Suprapubic skin (tissue), 3 donors: ENCODE data around the gene SERPINB10.

Experiments
- POLR2A ChIP-seq, 2 donors: fragments of 450-650 bp; IDR thresholded peaks; one replicate each; pipeline ENCODE4 v1.6.1; 2017; ENCODE audit warnings: antibody characterized with exemption in 2 of 2, mild to moderate bottlenecking in 2 of 2, moderate library complexity in 2 of 2
- TF ChIP-seq, protein P1 (sequence below), 2 donors: fragments of 200-600 bp in 1 of 2; fragments of 450-650 bp in 1 of 2; sonication (generic) in 1 of 2; IDR thresholded peaks; one replicate each; pipeline ENCODE4 v1.5.1; 2016 to 2019; ENCODE audit warnings: antibody characterized with exemption in 2 of 2, mild to moderate bottlenecking in 1 of 2, moderate library complexity in 1 of 2

DNA sequence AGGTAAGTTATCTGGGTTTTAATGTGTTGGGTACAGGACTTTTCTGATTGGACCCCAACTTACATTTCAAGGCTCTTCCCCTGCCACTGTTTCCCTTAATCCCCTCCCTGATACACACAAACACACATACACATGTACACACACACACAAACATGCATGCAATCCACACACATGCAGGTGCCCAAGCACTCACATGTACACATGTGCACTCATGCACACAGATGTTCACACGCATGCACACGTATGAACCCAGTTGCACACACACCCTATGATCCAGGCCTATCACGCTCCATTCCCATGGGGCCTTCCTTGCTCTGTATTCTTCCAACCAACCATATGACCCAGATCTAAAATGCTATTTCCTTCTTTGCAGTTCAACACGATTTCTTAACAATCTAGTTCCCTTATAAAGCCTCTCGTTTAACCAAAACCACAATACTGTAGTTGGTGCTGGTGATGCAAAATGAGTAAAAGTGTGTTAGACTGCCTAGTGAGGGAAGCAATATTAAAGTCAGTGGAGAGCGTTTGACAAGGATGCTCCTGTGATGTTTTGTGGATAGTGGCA, 73.2 kb downstream of the SERPINB10 start:
- TF ChIP-seq, protein P1, sequence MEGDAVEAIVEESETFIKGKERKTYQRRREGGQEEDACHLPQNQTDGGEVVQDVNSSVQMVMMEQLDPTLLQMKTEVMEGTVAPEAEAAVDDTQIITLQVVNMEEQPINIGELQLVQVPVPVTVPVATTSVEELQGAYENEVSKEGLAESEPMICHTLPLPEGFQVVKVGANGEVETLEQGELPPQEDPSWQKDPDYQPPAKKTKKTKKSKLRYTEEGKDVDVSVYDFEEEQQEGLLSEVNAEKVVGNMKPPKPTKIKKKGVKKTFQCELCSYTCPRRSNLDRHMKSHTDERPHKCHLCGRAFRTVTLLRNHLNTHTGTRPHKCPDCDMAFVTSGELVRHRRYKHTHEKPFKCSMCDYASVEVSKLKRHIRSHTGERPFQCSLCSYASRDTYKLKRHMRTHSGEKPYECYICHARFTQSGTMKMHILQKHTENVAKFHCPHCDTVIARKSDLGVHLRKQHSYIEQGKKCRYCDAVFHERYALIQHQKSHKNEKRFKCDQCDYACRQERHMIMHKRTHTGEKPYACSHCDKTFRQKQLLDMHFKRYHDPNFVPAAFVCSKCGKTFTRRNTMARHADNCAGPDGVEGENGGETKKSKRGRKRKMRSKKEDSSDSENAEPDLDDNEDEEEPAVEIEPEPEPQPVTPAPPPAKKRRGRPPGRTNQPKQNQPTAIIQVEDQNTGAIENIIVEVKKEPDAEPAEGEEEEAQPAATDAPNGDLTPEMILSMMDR (IDR thresholded peaks at IDR 0.05) = no peak
- no peak for TF ChIP-seq POLR2A (IDR thresholded peaks at IDR 0.05)
